CD8-positive, alpha-beta memory T cell (primary cell): ENCODE measurements around the gene KCND3. TPM values are rescaled to one million over a fixed set of nuclear protein-coding genes. Genes with fewer than 3 reads are reported as not detected.
A peak's percentile ranks its signal among the peaks of the same experiment; 100 is the strongest.

ENCODE experiments used
- CTCF ChIA-PET: fragments of 350-600 bp; sonication (Branson Sonifier 250); formaldehyde crosslinking; loops from one replicate; lab custom pipeline; 2021; ENCODE audit warnings: antibody characterized with exemption; lab: Charles Lee
- POLR2A ChIA-PET: fragments of 350-600 bp; sonication (Branson Sonifier 250); formaldehyde crosslinking; loops from one replicate; lab custom pipeline; 2021; ENCODE audit warnings: antibody characterized with exemption; lab: Charles Lee
- DNase-seq, 5 donors: peaks; one replicate each; pipeline versions ENCODE4 v3.0.0 to v3.0.0-alpha.2; 2020 to 2022; ENCODE audit warnings: mixed read lengths in 1 of 5
- H3K27ac ChIP-seq: one replicate; pipeline ENCODE4 v1.7.0; 2013; ENCODE audit warnings: low read depth, mild to moderate bottlenecking, low read length, moderate library complexity
- H3K27me3 ChIP-seq: 2 replicates; pipeline ENCODE4 v1.7.0; 2013; ENCODE audit warnings: low read length, mild to moderate bottlenecking; ENCODE audit not compliant: insufficient read depth, poor library complexity, severe bottlenecking
- H3K36me3 ChIP-seq: 2 replicates; pipeline ENCODE4 v1.7.0; 2013; ENCODE audit warnings: mild to moderate bottlenecking, low read length, moderate library complexity; ENCODE audit not compliant: insufficient read depth
- H3K4me1 ChIP-seq: 2 replicates; pipeline ENCODE4 v1.7.0; 2013; ENCODE audit warnings: mild to moderate bottlenecking, low read length, moderate library complexity; ENCODE audit not compliant: insufficient read depth
- H3K4me3 ChIP-seq: 2 replicates; pipeline ENCODE4 v1.7.0; 2013; ENCODE audit warnings: mild to moderate bottlenecking, low read length
- H3K9me3 ChIP-seq: 2 replicates; pipeline ENCODE4 v1.7.0; 2013; ENCODE audit warnings: mild to moderate bottlenecking, low read length
- H3K27ac Mint-ChIP-seq, 8 donors: one replicate each; pipeline ENCODE4 v1.8.0; 2020 to 2021; ENCODE audit warnings: mixed read lengths in 8 of 8, mild to moderate bottlenecking in 6 of 8, inconsistent platforms in 3 of 8, moderate library complexity in 3 of 8
- H3K27me3 Mint-ChIP-seq, 2 donors: one replicate each; pipeline ENCODE4 v1.8.0; 2020 to 2021; ENCODE audit warnings: mixed read lengths in 2 of 2, mild to moderate bottlenecking in 1 of 2, moderate library complexity in 1 of 2
- H3K36me3 Mint-ChIP-seq, 3 donors: one replicate each; pipeline ENCODE4 v1.8.0; 2020 to 2021; ENCODE audit warnings: mixed read lengths in 3 of 3, inconsistent platforms in 1 of 3, mild to moderate bottlenecking in 1 of 3
- H3K4me1 Mint-ChIP-seq, 3 donors: one replicate each; pipeline ENCODE4 v1.8.0; 2020 to 2021; ENCODE audit warnings: mixed read lengths in 3 of 3, inconsistent platforms in 1 of 3, mild to moderate bottlenecking in 1 of 3
- H3K4me3 Mint-ChIP-seq, 7 donors: one replicate each; pipeline ENCODE4 v1.8.0; 2020 to 2021; ENCODE audit warnings: mixed read lengths in 7 of 7, mild to moderate bottlenecking in 6 of 7, moderate library complexity in 4 of 7, inconsistent platforms in 2 of 7
- H3K9me3 Mint-ChIP-seq, 5 donors: one replicate each; pipeline ENCODE4 v1.8.0; 2020 to 2022; ENCODE audit warnings: mixed read lengths in 5 of 5, mild to moderate bottlenecking in 3 of 5, moderate library complexity in 2 of 5, inconsistent platforms in 1 of 5
- polyA plus RNA-seq: library from polyadenylated mRNA; unstranded; fragments of 300-500 nt; fragmentation: Illumina TruSeq; gene quantifications from one replicate; pipeline ENCODE4 v1.2.3, GENCODE V29; 2021
- total RNA-seq, 2 experiments: library from RNA; stranded (reverse); gene quantifications; one replicate each; pipeline ENCODE4 v1.2.3, GENCODE V29; 2021

Gene KCND3
- total and polyA plus RNA-seq, 3 experiments from 2014 or later, result not detected

GRCh38 chr1:111776861-111777260, 212.6 kb downstream of the KCND3 start:
- POLR2A ChIA-PET, result no interaction called here
- Mint-ChIP-seq H3K27me3 (peaks cover 7 to 11% of the 10 kb centered on the region in 2 donors), H3K4me3 (no peak overlapping the region), H3K27ac (peak overlapping the region in 2 of 8 donors; percentile 27 to 50), H3K9me3 (no peaks in the 10 kb centered on the region), H3K36me3 (peaks cover 0 to 4% (median 0%) of the 10 kb centered on the region in 3 donors), H3K4me1 (no peaks in the 10 kb centered on the region)
- no peaks in the 10 kb centered on the region for H3K4me1 ChIP-seq
- H3K9me3 ChIP-seq, result no peaks in the 10 kb centered on the region
- CTCF ChIA-PET, result no interaction called here
- H3K27me3 ChIP-seq, result no peaks in the 10 kb centered on the region
- no peak overlapping the region for H3K4me3 ChIP-seq
- no peak overlapping the region for H3K27ac ChIP-seq
- DNase-seq, result no peak
- H3K36me3 ChIP-seq, result no peaks in the 10 kb centered on the region

GRCh38 chr1:111776391-111776790, 213.1 kb downstream of the KCND3 start:
- ChIA-PET CTCF (no interaction called here), POLR2A (no interaction called here)
- H3K27ac Mint-ChIP-seq, result no peak overlapping the region
- H3K36me3 ChIP-seq, result no peaks in the 10 kb centered on the region
- H3K36me3 Mint-ChIP-seq, result peaks cover 0 to 4% (median 0%) of the 10 kb centered on the region in 3 donors
- no peaks in the 10 kb centered on the region for H3K9me3 Mint-ChIP-seq
- no peaks in the 10 kb centered on the region for H3K27me3 ChIP-seq
- H3K4me1 Mint-ChIP-seq, result no peaks in the 10 kb centered on the region
- H3K27me3 Mint-ChIP-seq, result peaks cover 4 to 11% of the 10 kb centered on the region in 2 donors
- H3K27ac ChIP-seq, result no peak overlapping the region
- no peaks in the 10 kb centered on the region for H3K4me1 ChIP-seq
- no peak for DNase-seq
- H3K4me3 Mint-ChIP-seq, result no peak overlapping the region
- no peak overlapping the region for H3K4me3 ChIP-seq
- no peaks in the 10 kb centered on the region for H3K9me3 ChIP-seq

- H3K4me3 Mint-ChIP-seq, result no peak overlapping the region
- no peaks in the 10 kb centered on the region for H3K9me3 Mint-ChIP-seq
- no peak overlapping the region for H3K27ac ChIP-seq
- DNase-seq, result no peak
- H3K36me3 ChIP-seq, result no peaks in the 10 kb centered on the region
- ChIA-PET CTCF (no interaction called here), POLR2A (no interaction called here)
- no peaks in the 10 kb centered on the region for H3K9me3 ChIP-seq
- H3K27me3 Mint-ChIP-seq, result peaks cover 4 to 11% of the 10 kb centered on the region in 2 donors
- peaks cover 0 to 4% (median 0%) of the 10 kb centered on the region in 3 donors for H3K36me3 Mint-ChIP-seq
- H3K4me3 ChIP-seq, result no peak overlapping the region
- H3K4me1 ChIP-seq, result no peaks in the 10 kb centered on the region
- H3K27ac Mint-ChIP-seq, result peak overlapping the region in 1 of 8 donors; percentile 9
- H3K27me3 ChIP-seq, result no peaks in the 10 kb centered on the region
- H3K4me1 Mint-ChIP-seq, result no peaks in the 10 kb centered on the region
Measured at GRCh38 chr1:111775966-111776365, 213.5 kb downstream of the KCND3 start.

- no peak overlapping the region for H3K27ac ChIP-seq
- peaks cover 9% of the 10 kb centered on the region for H3K36me3 ChIP-seq
- ChIA-PET CTCF (interaction anchor here (0.9 kb wide), 1 partner anchor 55 kb away, joined by 3 read pairs; no protein-coding TSS in a partner anchor), POLR2A (no interaction called here)
- peaks cover 0 to 27% (median 8%) of the 10 kb centered on the region in 3 donors for H3K36me3 Mint-ChIP-seq
- DNase-seq, result no peak
- no peaks in the 10 kb centered on the region for H3K27me3 ChIP-seq
- no peaks in the 10 kb centered on the region for H3K27me3 Mint-ChIP-seq
- peaks cover 2 to 6% (median 5%) of the 10 kb centered on the region in 3 donors for H3K4me1 Mint-ChIP-seq
- peak overlapping the region in 1 of 8 donors; percentile 20 for H3K27ac Mint-ChIP-seq
- no peaks in the 10 kb centered on the region for H3K9me3 ChIP-seq
- H3K4me1 ChIP-seq, result no peaks in the 10 kb centered on the region
- H3K9me3 Mint-ChIP-seq, result no peaks in the 10 kb centered on the region
- no peak overlapping the region for H3K4me3 ChIP-seq
- no peak overlapping the region for H3K4me3 Mint-ChIP-seq
Measured at GRCh38 chr1:111770916-111771315, 218.6 kb downstream of the KCND3 start.

GRCh38 chr1:111769517-111770146, 219.8 kb downstream of the KCND3 start:
- H3K27me3 ChIP-seq, result no peaks in the 10 kb centered on the region
- ChIA-PET CTCF (interaction anchor here (0.7 to 5.8 kb wide), 13 partner anchors 8 to 369 kb away, joined by 3 to 44 read pairs (median 4); partner anchors contain the start of genes ADORA3, DDX20, INKA2 and TMIGD3), POLR2A (no interaction called here)
- Mint-ChIP-seq H3K4me3 (no peak overlapping the region), H3K27ac (peak overlapping the region in 6 of 8 donors; percentile 1 to 65 (median 24)), H3K4me1 (peaks cover 2 to 6% (median 5%) of the 10 kb centered on the region in 3 donors), H3K9me3 (no peaks in the 10 kb centered on the region), H3K36me3 (peaks cover 0 to 40% (median 15%) of the 10 kb centered on the region in 3 donors), H3K27me3 (no peaks in the 10 kb centered on the region)
- H3K4me3 ChIP-seq, result no peak overlapping the region
- no peaks in the 10 kb centered on the region for H3K4me1 ChIP-seq
- H3K36me3 ChIP-seq, result peaks cover 11% of the 10 kb centered on the region
- DNase-seq, result peak in 3 of 5 donors; percentile 38 to 53 (median 49)
- H3K27ac ChIP-seq, result no peak overlapping the region
- no peaks in the 10 kb centered on the region for H3K9me3 ChIP-seq

- Mint-ChIP-seq H3K27ac (peak overlapping the region in 2 of 8 donors; percentile 17 to 29), H3K4me3 (no peak overlapping the region), H3K4me1 (peaks cover 2 to 6% (median 5%) of the 10 kb centered on the region in 3 donors), H3K36me3 (peaks cover 0 to 47% (median 19%) of the 10 kb centered on the region in 3 donors), H3K27me3 (no peaks in the 10 kb centered on the region), H3K9me3 (no peaks in the 10 kb centered on the region)
- Histone ChIP-seq H3K4me3 (no peak overlapping the region), H3K9me3 (no peaks in the 10 kb centered on the region), H3K36me3 (peaks cover 16% of the 10 kb centered on the region), H3K4me1 (no peaks in the 10 kb centered on the region), H3K27me3 (no peaks in the 10 kb centered on the region), H3K27ac (no peak overlapping the region)
- ChIA-PET POLR2A (no interaction called here), CTCF (interaction anchor here (1.2 to 5.8 kb wide), 8 partner anchors 8 to 331 kb away, joined by 3 to 44 read pairs (median 12); partner anchors contain the start of genes DDX20 and INKA2)
- DNase-seq, result no peak
Measured at GRCh38 chr1:111768625-111769024, 220.8 kb downstream of the KCND3 start.

GRCh38 chr1:111768023-111768422, 221.4 kb downstream of the KCND3 start:
- H3K27ac ChIP-seq, result no peak overlapping the region
- POLR2A ChIA-PET, result no interaction called here
- no peaks in the 10 kb centered on the region for H3K4me1 ChIP-seq
- peaks cover 22% of the 10 kb centered on the region for H3K36me3 ChIP-seq
- Mint-ChIP-seq H3K9me3 (no peaks in the 10 kb centered on the region), H3K27ac (peak overlapping the region in 3 of 8 donors; percentile 6 to 55 (median 46)), H3K4me1 (peaks cover 2 to 6% (median 5%) of the 10 kb centered on the region in 3 donors), H3K4me3 (no peak overlapping the region), H3K36me3 (peaks cover 0 to 52% (median 19%) of the 10 kb centered on the region in 3 donors), H3K27me3 (no peaks in the 10 kb centered on the region)
- H3K9me3 ChIP-seq, result no peaks in the 10 kb centered on the region
- no peak overlapping the region for H3K4me3 ChIP-seq
- CTCF ChIA-PET, result interaction anchor here (0.9 to 5.8 kb wide), 8 partner anchors 13 to 330 kb away, joined by 3 to 44 read pairs (median 10); partner anchors contain the start of genes DDX20 and INKA2
- no peaks in the 10 kb centered on the region for H3K27me3 ChIP-seq
- DNase-seq, result no peak

- H3K36me3 Mint-ChIP-seq, result peaks cover 0 to 79% (median 30%) of the 10 kb centered on the region in 3 donors
- H3K4me1 ChIP-seq, result peaks cover 3% of the 10 kb centered on the region
- H3K4me3 ChIP-seq, result no peak overlapping the region
- H3K36me3 ChIP-seq, result peaks cover 54% of the 10 kb centered on the region
- H3K27me3 Mint-ChIP-seq, result no peaks in the 10 kb centered on the region
- H3K4me1 Mint-ChIP-seq, result peaks cover 11 to 26% (median 18%) of the 10 kb centered on the region in 3 donors
- H3K9me3 Mint-ChIP-seq, result no peaks in the 10 kb centered on the region
- H3K4me3 Mint-ChIP-seq, result no peak overlapping the region
- ChIA-PET POLR2A (no interaction called here), CTCF (no interaction called here)
- no peak for DNase-seq
- H3K27me3 ChIP-seq, result no peaks in the 10 kb centered on the region
- H3K27ac Mint-ChIP-seq, result peak overlapping the region in 3 of 8 donors; percentile 24 to 37 (median 24)
- no peaks in the 10 kb centered on the region for H3K9me3 ChIP-seq
- H3K27ac ChIP-seq, result no peak overlapping the region
Measured at GRCh38 chr1:111762332-111762731, 227.1 kb downstream of the KCND3 start.
